IPS-20b (cell line): ENCODE measurements around the gene EPAS1.

Source experiments
- H3K27ac ChIP-seq: one replicate; pipeline ENCODE4 v1.5.1; 2013; ENCODE audit warnings: low read length
- H3K27me3 ChIP-seq: 2 replicates; pipeline ENCODE4 v1.6.1; 2013; ENCODE audit warnings: mild to moderate bottlenecking, low read length, inconsistent platforms; ENCODE audit not compliant: insufficient read depth
- H3K36me3 ChIP-seq: 2 replicates; pipeline ENCODE4 v1.6.1; 2013; ENCODE audit warnings: low read depth, mild to moderate bottlenecking, inconsistent platforms, low read length, moderate library complexity; ENCODE audit not compliant: insufficient read depth
- H3K4me1 ChIP-seq: 2 replicates; pipeline ENCODE4 v1.6.1; 2013; ENCODE audit warnings: mild to moderate bottlenecking, control low read depth, inconsistent platforms, low read length, moderate library complexity; ENCODE audit not compliant: insufficient read depth
- H3K4me3 ChIP-seq: 2 replicates; pipeline ENCODE4 v1.5.1; 2013; ENCODE audit warnings: mild to moderate bottlenecking, low read length, inconsistent platforms
- H3K9ac ChIP-seq: 2 replicates; pipeline ENCODE4 v1.6.1; 2013; ENCODE audit warnings: low read depth, mild to moderate bottlenecking, inconsistent platforms, low read length, moderate library complexity
- H3K9me3 ChIP-seq: 2 replicates; pipeline ENCODE4 v1.6.1; 2013; ENCODE audit warnings: mild to moderate bottlenecking, low read depth, low read length, inconsistent platforms; ENCODE audit not compliant: insufficient read depth

EPAS1 gene

DNA sequence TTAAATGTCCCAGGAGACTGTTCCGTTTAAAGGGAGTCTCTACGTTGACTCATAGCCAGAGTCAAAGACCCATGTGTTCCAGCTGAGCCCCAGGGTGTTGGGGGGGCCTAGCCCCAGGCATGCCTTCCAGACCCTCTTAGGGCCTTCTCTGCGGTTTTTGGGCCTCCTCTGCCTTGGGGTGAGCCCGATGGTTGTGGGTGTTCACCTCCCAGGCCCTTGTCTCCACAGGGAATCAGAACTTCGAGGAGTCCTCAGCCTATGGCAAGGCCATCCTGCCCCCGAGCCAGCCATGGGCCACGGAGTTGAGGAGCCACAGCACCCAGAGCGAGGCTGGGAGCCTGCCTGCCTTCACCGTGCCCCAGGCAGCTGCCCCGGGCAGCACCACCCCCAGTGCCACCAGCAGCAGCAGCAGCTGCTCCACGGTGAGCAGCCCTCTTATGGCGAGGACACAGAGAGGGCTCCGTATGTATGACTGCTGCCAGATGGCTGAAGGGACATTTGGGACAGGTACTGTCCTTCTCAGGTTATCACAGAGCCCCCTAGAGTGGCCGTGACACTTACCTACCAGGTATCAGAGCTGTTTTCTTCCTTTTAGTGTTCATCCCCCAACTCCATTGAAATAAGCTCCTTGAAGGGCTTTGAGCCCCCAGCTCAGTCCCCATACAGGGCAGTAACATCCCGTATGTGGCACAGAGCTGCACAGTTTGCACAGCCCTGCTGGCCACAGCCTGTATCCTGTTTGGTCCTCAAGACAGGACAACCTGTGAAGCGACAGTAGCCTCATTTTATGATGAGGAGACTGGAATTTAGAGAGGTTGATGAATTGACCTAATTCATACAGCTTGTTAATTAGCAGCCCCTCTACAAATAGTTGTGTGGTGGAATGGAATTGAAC is 80.7 kb downstream of the EPAS1 start:
- Histone ChIP-seq H3K4me1 (no peaks in the 10 kb centered on the region), H3K9ac (no peak overlapping the region), H3K9me3 (peaks cover 3% of the 10 kb centered on the region; the same call in 1 of the 2 replicates), H3K27me3 (no peaks in the 10 kb centered on the region), H3K36me3 (no peaks in the 10 kb centered on the region), H3K27ac (no peak overlapping the region), H3K4me3 (no peak overlapping the region)

DNA sequence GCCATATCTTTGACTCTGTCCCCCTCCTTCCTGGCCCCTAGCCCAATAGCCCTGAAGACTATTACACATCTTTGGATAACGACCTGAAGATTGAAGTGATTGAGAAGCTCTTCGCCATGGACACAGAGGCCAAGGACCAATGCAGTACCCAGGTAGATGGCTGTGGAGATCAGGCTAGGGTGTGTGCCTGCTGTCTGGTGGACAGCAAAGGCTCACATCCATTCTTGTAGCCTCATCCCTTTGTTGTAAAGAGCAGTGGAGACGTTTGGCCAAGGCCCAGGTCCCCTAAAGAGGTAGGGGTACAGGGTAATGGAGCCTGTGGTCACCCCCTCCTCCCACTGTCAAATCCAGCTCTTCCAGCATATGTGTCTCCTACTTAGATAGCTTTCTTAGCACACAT is 81.4 kb downstream of the EPAS1 start:
- Histone ChIP-seq H3K4me1 (no peaks in the 10 kb centered on the region), H3K36me3 (no peaks in the 10 kb centered on the region), H3K9ac (no peak overlapping the region), H3K27me3 (no peaks in the 10 kb centered on the region), H3K4me3 (no peak overlapping the region), H3K27ac (no peak overlapping the region), H3K9me3 (no peaks in the 10 kb centered on the region)

DNA sequence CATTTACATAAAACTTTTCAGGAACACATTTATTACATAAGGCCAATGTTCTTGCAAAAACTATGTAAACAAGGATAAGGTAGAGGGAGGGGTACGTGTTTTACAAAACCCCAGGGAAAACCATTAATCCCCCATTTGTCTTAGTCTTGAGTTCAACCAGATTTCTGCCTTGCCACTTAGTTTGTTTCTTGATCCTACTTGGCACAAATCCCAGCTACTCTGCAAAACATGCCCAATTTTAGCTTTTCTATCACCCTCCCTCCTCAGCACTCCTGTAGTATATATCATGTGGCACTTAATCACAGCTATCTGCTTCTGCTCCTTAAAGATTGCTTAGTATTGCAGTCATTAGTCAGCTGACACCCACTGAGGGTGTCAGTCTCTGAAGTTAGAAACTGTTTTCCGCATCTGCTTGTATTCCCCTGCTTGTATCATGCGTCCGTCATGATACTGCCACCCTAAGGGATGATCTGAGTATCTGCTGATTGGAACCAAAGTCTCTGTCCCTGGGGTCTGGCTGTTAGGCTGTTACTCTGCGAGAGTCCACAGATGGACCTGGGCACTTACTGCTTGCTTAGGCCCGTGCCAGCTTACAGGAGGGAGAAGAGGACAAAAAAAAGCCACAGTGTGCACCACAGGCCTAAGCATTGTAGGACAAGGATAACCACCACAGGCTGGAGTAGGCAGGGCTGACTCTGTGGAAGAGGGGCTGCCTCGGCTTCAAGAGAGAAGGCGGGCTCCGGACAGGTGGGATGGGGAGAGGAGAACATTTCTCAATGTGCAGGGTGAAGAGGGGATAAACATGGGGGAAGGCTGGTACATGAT is 82.2 kb downstream of the EPAS1 start:
- Histone ChIP-seq H3K36me3 (no peaks in the 10 kb centered on the region), H3K4me1 (no peaks in the 10 kb centered on the region), H3K4me3 (no peak overlapping the region), H3K9ac (no peak overlapping the region), H3K27me3 (no peaks in the 10 kb centered on the region), H3K27ac (no peak overlapping the region), H3K9me3 (no peaks in the 10 kb centered on the region)

DNA sequence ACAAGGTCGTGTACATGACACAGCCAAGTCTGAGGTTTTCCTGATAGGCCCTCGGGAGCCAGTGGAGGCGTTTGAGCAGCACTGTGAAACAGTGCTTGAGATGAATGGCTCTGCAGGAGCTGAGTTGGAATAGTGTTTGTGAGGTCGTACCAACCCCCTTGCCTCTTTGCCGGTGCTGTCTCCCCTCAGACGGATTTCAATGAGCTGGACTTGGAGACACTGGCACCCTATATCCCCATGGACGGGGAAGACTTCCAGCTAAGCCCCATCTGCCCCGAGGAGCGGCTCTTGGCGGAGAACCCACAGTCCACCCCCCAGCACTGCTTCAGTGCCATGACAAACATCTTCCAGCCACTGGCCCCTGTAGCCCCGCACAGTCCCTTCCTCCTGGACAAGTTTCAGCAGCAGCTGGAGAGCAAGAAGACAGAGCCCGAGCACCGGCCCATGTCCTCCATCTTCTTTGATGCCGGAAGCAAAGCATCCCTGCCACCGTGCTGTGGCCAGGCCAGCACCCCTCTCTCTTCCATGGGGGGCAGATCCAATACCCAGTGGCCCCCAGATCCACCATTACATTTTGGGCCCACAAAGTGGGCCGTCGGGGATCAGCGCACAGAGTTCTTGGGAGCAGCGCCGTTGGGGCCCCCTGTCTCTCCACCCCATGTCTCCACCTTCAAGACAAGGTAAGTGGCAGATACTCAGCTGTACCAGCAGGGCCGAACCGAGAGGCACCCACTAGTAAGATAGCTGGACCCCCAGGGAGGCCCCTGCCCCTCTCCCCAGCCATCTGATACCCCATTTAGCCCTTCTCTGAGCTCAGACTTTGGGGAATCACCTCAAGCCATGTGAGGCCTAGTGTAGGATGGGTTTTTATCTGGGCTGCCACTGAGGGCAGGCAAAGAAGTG is 83.1 kb downstream of the EPAS1 start:
- H3K4me1 ChIP-seq = no peaks in the 10 kb centered on the region
- no peak overlapping the region for H3K4me3 ChIP-seq
- H3K9me3 ChIP-seq = no peaks in the 10 kb centered on the region
- no peaks in the 10 kb centered on the region for H3K36me3 ChIP-seq
- H3K27ac ChIP-seq = no peak overlapping the region
- H3K27me3 ChIP-seq = no peaks in the 10 kb centered on the region
- H3K9ac ChIP-seq = no peak overlapping the region

DNA sequence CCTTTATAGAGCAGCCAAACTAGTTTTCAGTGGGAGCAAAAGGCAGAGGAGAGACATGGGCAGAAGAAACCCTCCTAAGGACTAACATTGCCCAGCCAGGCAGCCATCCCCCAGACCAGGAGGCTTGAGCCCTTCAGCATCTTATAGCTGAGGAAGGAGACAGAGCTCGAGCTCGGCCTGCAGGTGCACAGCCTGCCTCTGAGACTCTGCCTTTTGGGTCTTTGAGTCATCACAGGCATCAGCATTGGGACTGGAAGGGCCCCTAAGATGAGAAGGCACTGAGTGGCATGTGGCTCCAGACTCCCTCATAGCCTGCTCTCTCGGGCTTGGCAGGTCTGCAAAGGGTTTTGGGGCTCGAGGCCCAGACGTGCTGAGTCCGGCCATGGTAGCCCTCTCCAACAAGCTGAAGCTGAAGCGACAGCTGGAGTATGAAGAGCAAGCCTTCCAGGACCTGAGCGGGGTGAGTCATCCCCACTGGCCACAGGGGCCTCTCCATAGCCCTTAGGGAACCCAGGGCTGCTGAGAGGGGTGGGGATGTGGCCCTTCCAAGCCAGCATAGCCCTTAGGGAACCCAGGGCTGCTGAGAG is 84.1 kb downstream of the EPAS1 start:
- Histone ChIP-seq H3K27ac (no peak overlapping the region), H3K9ac (no peak overlapping the region), H3K4me3 (no peak overlapping the region), H3K9me3 (no peaks in the 10 kb centered on the region), H3K27me3 (no peaks in the 10 kb centered on the region), H3K36me3 (no peaks in the 10 kb centered on the region), H3K4me1 (no peaks in the 10 kb centered on the region)

DNA sequence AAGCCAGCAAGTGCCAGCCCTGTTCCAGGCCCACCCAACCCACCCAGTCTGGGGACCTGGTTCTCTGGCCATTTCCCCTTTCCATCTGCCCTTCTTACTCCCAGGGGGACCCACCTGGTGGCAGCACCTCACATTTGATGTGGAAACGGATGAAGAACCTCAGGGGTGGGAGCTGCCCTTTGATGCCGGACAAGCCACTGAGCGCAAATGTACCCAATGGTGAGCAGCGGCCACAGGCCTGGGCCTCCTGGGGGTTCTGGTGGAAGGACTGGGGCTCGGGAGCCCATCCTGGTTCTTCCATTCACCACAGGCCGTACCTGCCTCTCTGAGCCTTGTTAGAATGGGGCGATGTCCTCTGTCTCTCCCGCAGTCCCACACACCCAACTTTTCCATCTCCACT is 84.7 kb downstream of the EPAS1 start:
- Histone ChIP-seq H3K36me3 (no peaks in the 10 kb centered on the region), H3K27ac (no peak overlapping the region), H3K27me3 (no peaks in the 10 kb centered on the region), H3K4me3 (no peak overlapping the region), H3K9me3 (no peaks in the 10 kb centered on the region), H3K9ac (no peak overlapping the region), H3K4me1 (no peaks in the 10 kb centered on the region)

DNA sequence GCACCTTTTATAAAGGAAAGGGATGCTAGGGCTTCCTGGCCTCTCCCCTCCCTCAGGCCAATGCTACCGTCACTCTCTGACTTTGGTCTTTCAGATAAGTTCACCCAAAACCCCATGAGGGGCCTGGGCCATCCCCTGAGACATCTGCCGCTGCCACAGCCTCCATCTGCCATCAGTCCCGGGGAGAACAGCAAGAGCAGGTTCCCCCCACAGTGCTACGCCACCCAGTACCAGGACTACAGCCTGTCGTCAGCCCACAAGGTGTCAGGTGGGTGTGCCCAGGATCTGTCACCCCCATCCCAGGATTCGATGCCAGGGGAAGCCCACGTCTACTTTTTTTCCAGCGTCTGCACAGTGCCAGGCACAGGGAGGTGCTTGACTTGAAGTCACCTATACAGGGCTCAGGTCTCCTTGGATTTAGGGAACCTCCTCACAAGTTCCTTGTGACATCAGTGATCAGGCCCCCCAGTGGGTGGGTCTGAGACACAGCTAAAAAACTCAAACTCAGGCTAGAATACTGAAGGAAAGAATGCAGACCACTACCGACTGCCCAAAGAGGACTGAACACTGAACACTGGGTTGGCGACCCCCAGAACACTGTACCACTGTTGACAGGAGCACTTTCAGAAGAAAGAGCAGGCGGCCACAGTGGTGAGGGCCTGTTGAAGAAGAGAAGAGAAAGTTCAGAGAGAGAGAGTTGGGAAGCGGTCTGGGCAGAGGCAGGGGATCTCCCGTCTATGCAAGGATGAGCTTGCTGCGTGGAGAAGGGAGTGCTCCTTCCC is 85.3 kb downstream of the EPAS1 start:
- H3K9me3 ChIP-seq = no peaks in the 10 kb centered on the region
- H3K27ac ChIP-seq = no peak overlapping the region
- H3K36me3 ChIP-seq = no peaks in the 10 kb centered on the region
- H3K4me1 ChIP-seq = no peaks in the 10 kb centered on the region
- no peak overlapping the region for H3K4me3 ChIP-seq
- no peaks in the 10 kb centered on the region for H3K27me3 ChIP-seq
- no peak overlapping the region for H3K9ac ChIP-seq

DNA sequence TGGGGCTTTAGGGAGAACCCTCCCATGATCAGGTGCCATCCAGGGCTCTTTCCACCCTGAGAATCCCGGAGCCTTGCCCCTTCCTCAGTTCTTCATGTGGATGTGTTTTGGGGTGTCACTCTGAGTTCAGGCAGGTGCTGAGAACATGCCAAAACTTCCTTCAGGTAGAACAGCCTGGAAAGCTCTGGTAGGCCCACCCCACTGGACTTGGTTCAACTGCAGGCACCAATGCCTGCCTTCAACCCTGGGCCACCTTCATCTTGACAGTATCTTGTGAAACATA is 85.8 kb downstream of the EPAS1 start:
- no peaks in the 10 kb centered on the region for H3K9me3 ChIP-seq
- no peaks in the 10 kb centered on the region for H3K4me1 ChIP-seq
- H3K9ac ChIP-seq = no peak overlapping the region
- H3K4me3 ChIP-seq = no peak overlapping the region
- no peaks in the 10 kb centered on the region for H3K27me3 ChIP-seq
- H3K27ac ChIP-seq = no peak overlapping the region
- H3K36me3 ChIP-seq = no peaks in the 10 kb centered on the region

DNA sequence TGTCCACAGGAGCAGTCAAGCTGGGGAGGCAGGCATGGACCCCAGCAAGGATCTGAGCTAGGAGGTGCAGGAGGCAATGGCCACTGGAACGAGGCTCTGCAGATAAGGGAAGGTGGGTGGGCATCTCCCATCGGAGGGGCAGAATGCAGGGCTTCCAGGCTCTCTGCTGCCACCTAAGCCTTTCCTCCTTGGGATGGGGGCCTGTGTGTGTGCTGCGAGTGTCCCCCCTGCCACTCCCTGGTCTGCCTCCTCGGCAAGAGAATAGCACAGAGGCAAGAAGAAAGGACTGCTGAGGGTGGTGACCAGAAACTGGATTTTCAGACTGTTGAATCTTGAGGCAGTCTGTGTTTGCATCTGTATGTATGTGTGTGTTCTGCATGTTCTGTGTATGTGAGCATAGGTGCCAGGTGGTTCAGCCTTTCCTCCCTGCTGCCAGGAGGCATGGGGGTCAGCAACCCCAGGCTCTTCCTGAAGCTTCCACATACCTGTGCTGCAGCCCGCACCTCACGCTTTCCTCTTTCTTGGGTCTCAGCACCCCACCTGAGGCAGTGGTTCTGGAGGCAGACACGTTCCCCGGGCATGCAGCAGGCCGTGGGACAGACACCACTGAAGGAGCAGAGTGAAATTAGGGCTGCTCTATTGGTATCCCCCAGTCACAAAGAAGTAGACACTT is 86.7 kb downstream of the EPAS1 start:
- Histone ChIP-seq H3K9ac (no peak overlapping the region), H3K9me3 (no peaks in the 10 kb centered on the region), H3K27ac (no peak overlapping the region), H3K36me3 (no peaks in the 10 kb centered on the region), H3K27me3 (no peaks in the 10 kb centered on the region), H3K4me3 (no peak overlapping the region), H3K4me1 (no peaks in the 10 kb centered on the region)

DNA sequence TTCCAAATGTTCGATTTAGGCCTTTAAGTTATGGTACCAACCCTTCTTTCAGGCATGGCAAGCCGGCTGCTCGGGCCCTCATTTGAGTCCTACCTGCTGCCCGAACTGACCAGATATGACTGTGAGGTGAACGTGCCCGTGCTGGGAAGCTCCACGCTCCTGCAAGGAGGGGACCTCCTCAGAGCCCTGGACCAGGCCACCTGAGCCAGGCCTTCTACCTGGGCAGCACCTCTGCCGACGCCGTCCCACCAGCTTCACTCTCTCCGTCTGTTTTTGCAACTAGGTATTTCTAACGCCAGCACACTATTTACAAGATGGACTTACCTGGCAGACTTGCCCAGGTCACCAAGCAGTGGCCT is 87.2 kb downstream of the EPAS1 start:
- H3K36me3 ChIP-seq = no peaks in the 10 kb centered on the region
- no peaks in the 10 kb centered on the region for H3K27me3 ChIP-seq
- H3K9me3 ChIP-seq = no peaks in the 10 kb centered on the region

More for the DNA sequence above, 87.2 kb downstream of the EPAS1 start:
- Histone ChIP-seq H3K4me3 (no peak overlapping the region), H3K9ac (no peak overlapping the region), H3K4me1 (no peaks in the 10 kb centered on the region), H3K27ac (no peak overlapping the region)
